ENCODE measurements around the gene CEP76.
"Not testable (repeated sequence)": the region's sequence is repeated elsewhere in the genome, so short reads cannot be mapped to it uniquely, and the experiment has no call there.

Gene CEP76

DNA sequence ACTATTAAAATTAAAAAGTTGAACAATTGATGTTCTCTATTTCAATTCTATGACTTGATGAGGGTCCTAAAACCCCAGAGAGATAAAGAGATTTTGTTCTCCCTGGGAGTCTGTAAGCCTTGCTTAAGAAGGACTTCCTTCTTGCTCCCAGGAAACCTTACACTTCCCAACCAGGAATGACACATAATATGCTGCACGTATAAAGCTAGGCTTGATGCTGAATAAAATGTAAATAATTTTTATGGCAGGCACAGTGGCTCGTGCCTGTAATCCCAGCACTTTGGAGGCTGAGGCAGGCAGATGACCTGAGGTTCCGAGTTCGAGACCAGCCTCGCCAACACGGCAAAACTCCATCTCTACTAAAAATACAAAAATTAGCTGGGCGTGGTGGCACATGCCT, 72.4 kb downstream of the CEP76 start:
- Histone ChIP-seq H3K36me3 (ENCODE audit: low read length) (no peaks in the 10 kb centered on the region), H3K9ac (ENCODE audit: low read length) (no peak overlapping the region), H4K20me1 (ENCODE audit: low read depth, low read length) (no peaks in the 10 kb centered on the region), H3K9me3 (ENCODE audit: insufficient read depth, low read length) (no peaks in the 10 kb centered on the region), H3F3A (ENCODE audit: insufficient read depth) (no peaks in the 10 kb centered on the region), H3K27me3 (ENCODE audit: low read length) (no peaks in the 10 kb centered on the region), H3K9me2 (replicated peaks; ENCODE audit: insufficient read depth, low read length) (no peaks in the 10 kb centered on the region), H3K79me2 (ENCODE audit: insufficient read depth, low read length) (no peaks in the 10 kb centered on the region), H3K4me3 (ENCODE audit: insufficient read depth, low read length, poor library complexity, severe bottlenecking) (no peak overlapping the region), H3K27ac (ENCODE audit: low read depth, low read length) (no peak overlapping the region), H3K4me2 (ENCODE audit: low read depth, low read length, poor library complexity, severe bottlenecking) (no peak overlapping the region), H2AFZ (ENCODE audit: low read depth, low read length, severe bottlenecking) (no peak overlapping the region)
- TF ChIP-seq, protein P1, sequence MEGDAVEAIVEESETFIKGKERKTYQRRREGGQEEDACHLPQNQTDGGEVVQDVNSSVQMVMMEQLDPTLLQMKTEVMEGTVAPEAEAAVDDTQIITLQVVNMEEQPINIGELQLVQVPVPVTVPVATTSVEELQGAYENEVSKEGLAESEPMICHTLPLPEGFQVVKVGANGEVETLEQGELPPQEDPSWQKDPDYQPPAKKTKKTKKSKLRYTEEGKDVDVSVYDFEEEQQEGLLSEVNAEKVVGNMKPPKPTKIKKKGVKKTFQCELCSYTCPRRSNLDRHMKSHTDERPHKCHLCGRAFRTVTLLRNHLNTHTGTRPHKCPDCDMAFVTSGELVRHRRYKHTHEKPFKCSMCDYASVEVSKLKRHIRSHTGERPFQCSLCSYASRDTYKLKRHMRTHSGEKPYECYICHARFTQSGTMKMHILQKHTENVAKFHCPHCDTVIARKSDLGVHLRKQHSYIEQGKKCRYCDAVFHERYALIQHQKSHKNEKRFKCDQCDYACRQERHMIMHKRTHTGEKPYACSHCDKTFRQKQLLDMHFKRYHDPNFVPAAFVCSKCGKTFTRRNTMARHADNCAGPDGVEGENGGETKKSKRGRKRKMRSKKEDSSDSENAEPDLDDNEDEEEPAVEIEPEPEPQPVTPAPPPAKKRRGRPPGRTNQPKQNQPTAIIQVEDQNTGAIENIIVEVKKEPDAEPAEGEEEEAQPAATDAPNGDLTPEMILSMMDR (IDR thresholded peaks at IDR 0.05; ENCODE audit: insufficient read depth, low read length, poor library complexity, severe bottlenecking): no peak
- no peak for TF ChIP-seq EZH2phosphoT487 (conservative IDR thresholded peaks at IDR 0.05; ENCODE audit: low read length)

DNA sequence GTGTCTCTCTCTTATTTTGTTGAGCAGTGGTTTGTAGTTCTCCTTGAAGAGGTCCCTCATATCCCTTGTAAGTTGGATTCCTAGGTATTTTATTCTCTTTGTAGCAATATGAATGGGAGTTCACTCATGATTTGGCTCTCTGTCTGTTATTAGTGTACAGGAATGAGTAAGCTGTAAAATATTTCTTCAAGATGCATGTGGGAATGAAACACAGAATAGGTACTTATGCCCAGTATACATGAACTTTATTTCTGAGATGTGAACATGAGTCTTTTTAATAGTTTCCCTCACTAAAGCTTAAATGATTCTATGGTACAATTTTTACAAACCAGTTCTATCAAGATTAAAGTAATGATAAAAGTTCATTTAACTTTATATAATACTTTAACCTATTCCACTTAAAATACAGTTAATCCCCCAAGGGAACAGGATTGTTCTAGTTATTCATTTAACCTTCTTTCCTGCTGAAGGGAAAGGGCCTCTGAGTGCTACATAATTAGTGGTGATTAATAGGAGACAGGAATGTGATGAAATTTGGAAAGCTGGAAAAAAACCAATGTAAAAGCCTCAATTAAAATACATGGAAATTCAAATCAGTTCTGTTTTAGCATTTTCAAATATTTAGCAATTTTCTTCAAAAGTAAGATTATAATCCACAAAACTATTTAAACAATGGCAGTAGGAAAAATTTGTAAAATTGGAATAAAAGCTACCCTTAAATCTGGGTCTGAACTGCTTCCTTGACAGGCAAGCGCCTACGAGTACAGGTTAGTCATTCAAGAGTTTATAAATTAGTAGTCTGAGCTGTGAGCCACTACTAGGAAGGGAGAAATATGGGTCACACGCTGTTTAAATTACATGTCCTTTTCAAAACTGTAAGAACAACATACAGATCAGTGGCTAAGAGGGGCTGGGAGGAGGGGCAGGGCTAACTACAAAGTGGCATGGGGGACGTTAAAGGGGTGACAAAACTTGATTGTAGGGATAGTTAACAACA, 73.5 kb downstream of the CEP76 start:
- Histone ChIP-seq H4K20me1 (ENCODE audit: low read depth, low read length) (no peaks in the 10 kb centered on the region), H3K27ac (ENCODE audit: low read depth, low read length) (no peak overlapping the region), H3F3A (ENCODE audit: insufficient read depth) (no peaks in the 10 kb centered on the region), H3K9me2 (replicated peaks; ENCODE audit: insufficient read depth, low read length) (no peaks in the 10 kb centered on the region), H3K79me2 (ENCODE audit: insufficient read depth, low read length) (no peaks in the 10 kb centered on the region), H3K4me2 (ENCODE audit: low read depth, low read length, poor library complexity, severe bottlenecking) (no peak overlapping the region), H3K9me3 (ENCODE audit: insufficient read depth, low read length) (no peaks in the 10 kb centered on the region), H3K4me3 (ENCODE audit: insufficient read depth, low read length, poor library complexity, severe bottlenecking) (no peak overlapping the region), H3K9ac (ENCODE audit: low read length) (no peak overlapping the region), H3K36me3 (ENCODE audit: low read length) (no peaks in the 10 kb centered on the region), H3K27me3 (ENCODE audit: low read length) (no peaks in the 10 kb centered on the region), H2AFZ (ENCODE audit: low read depth, low read length, severe bottlenecking) (no peak overlapping the region)
- TF ChIP-seq EZH2phosphoT487 (conservative IDR thresholded peaks at IDR 0.05; ENCODE audit: low read length): no peak
- TF ChIP-seq, protein P1 (IDR thresholded peaks at IDR 0.05; ENCODE audit: insufficient read depth, low read length, poor library complexity, severe bottlenecking): no peak

DNA sequence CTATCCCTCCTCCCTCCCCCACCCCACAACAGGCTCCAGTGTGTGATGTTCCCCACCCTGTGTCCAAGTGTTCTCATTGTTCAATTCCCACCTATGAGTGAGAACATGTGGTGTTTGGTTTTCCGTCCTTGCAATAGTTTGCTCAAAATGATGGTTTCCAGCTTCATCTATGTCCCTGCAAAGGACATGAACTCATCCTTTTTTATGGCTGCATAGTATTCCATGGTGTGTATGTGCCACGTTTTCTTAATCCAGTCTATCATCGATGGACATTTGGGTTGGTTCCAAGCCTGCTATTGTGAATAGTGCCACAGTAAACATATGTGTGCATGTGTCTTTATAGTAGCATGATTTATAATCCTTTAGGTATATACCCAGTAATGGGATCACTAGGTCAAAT, 75.3 kb downstream of the CEP76 start:
- not testable (repeated sequence) for H3K79me2 ChIP-seq (ENCODE audit: insufficient read depth, low read length); H4K20me1 ChIP-seq (ENCODE audit: low read depth, low read length); H3K9ac ChIP-seq (ENCODE audit: low read length); H3K9me3 ChIP-seq (ENCODE audit: insufficient read depth, low read length); H3K4me3 ChIP-seq (ENCODE audit: insufficient read depth, low read length, poor library complexity, severe bottlenecking); H2AFZ ChIP-seq (ENCODE audit: low read depth, low read length, severe bottlenecking); H3K27me3 ChIP-seq (ENCODE audit: low read length); H3K27ac ChIP-seq (ENCODE audit: low read depth, low read length); H3K9me2 ChIP-seq (replicated peaks; ENCODE audit: insufficient read depth, low read length); H3K36me3 ChIP-seq (ENCODE audit: low read length); H3K4me2 ChIP-seq (ENCODE audit: low read depth, low read length, poor library complexity, severe bottlenecking); H3F3A ChIP-seq (ENCODE audit: insufficient read depth)

DNA sequence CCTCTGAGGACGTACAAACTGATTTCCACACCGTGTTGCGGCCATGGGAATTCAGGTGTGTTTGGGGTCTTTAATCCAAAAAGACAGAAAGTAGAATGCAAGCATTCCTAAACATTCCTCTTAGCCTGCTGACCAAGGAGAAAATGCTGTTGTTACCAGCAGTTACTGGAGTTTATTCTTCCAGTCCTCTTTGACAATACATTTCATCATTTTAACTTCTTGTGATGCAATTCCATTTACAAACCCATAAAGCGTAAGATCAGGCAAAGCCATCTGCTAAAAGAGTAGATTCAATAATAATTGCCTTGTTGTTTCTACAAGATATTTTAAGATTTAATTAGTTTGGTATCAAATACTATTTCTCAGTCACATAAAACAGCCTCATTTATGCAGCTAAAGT, 77.3 kb downstream of the CEP76 start:
- no peaks in the 10 kb centered on the region for H4K20me1 ChIP-seq (ENCODE audit: low read depth, low read length)
- H3K9ac ChIP-seq (ENCODE audit: low read length): no peak overlapping the region
- no peaks in the 10 kb centered on the region for H3K9me3 ChIP-seq (ENCODE audit: insufficient read depth, low read length)
- no peaks in the 10 kb centered on the region for H3F3A ChIP-seq (ENCODE audit: insufficient read depth)
- no peaks in the 10 kb centered on the region for H3K79me2 ChIP-seq (ENCODE audit: insufficient read depth, low read length)
- H3K27me3 ChIP-seq (ENCODE audit: low read length): no peaks in the 10 kb centered on the region
- no peak overlapping the region for H3K4me3 ChIP-seq (ENCODE audit: insufficient read depth, low read length, poor library complexity, severe bottlenecking)
- no peak overlapping the region for H3K27ac ChIP-seq (ENCODE audit: low read depth, low read length)
- TF ChIP-seq, protein P1 (IDR thresholded peaks at IDR 0.05; ENCODE audit: insufficient read depth, low read length, poor library complexity, severe bottlenecking): no peak
- no peak for TF ChIP-seq EZH2phosphoT487 (conservative IDR thresholded peaks at IDR 0.05; ENCODE audit: low read length)
- no peaks in the 10 kb centered on the region for H3K9me2 ChIP-seq (replicated peaks; ENCODE audit: insufficient read depth, low read length)
- H3K4me2 ChIP-seq (ENCODE audit: low read depth, low read length, poor library complexity, severe bottlenecking): no peak overlapping the region
- no peaks in the 10 kb centered on the region for H3K36me3 ChIP-seq (ENCODE audit: low read length)
- no peak overlapping the region for H2AFZ ChIP-seq (ENCODE audit: low read depth, low read length, severe bottlenecking)

Measured in SU-DHL-6 (cell line).